Jurkat, Clone E6-1 (cell line): Measurements from ENCODE around the gene CPT2.

Source experiments
- DNase-seq: peaks from one replicate; pipeline ENCODE4 v3.0.0-alpha.2; 2011; ENCODE audit warnings: low read depth, low spot score
- H3K4me3 ChIP-seq: 2 replicates; pipeline ENCODE4 v1.5.1; 2011; ENCODE audit warnings: mild to moderate bottlenecking, low read length, control low read depth, moderate library complexity

The CPT2 gene

DNA sequence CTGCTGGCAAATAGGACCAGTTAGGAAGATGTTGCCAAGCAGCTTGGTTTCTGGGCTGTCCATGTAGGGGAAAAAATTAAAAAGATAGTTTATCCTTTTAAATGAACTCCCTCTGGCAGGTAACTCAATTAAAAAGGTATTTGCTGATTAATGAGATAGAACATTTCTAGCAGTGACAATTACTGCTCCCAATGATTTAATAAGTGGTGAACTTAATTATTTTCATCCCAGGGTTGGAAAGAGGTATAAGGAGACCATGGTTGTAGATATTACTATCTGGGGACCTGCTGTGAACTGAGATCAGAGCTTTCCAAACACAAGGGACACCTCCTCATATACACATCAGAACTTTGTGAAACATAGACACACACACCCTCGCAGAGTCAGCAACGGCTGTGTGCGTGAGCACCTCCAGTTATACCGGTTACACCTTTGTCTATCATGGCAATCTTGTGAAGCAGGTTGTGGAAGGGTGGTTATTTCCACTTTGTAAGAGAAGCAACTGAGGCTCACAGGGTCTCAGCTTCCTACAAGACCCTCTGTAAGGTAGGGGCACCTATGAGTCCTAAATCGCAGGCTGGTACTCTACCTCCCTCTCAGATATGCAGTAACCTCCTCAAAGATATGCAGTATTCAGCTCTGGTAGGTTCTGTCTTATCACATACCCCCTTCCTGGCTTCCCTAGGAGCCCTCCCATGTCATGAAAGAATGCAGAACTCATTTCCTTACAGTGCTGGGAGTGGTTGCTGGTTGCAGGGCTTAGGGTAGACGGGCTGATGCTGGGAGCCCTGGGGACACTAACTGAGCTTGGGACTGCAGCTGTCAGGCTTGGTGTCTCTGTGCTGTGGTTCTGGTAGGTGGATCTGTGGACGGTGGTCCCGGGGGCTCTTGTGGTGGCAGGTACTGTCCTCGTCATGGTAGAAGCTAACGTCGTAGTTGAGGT, 60.2 kb downstream of the CPT2 start:
- no peak overlapping the region for H3K4me3 ChIP-seq
- DNase-seq = no peak

DNA sequence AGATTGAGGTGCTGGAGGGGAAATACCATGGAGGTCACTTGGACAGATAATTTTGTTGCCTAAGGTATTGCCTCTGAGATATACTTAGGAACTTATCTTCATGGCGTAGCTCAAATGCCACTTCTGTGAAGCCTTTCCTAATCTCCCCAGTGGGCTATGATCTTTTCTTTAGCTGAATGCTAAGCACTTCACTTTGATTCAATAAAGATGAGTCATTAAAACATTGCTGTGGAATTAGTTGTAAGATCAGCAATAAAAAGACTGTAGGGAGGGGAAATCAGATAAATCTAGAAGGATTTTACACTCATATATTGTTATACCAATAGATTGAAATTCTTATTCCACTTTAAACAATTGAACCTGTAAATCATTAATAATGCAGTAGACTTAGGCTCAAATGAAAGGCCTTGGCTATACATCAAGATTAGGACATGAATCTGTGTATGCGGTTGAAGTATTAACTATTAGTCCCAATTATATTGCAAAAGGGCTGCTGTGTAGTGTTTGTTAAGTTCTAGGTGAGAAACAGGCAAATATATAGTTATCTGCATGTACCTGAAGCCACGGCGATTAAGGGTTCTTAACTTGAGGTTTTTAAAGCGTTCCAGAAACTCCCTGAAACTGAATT, 60.9 kb downstream of the CPT2 start:
- no peak overlapping the region for H3K4me3 ChIP-seq
- no peak for DNase-seq

DNA sequence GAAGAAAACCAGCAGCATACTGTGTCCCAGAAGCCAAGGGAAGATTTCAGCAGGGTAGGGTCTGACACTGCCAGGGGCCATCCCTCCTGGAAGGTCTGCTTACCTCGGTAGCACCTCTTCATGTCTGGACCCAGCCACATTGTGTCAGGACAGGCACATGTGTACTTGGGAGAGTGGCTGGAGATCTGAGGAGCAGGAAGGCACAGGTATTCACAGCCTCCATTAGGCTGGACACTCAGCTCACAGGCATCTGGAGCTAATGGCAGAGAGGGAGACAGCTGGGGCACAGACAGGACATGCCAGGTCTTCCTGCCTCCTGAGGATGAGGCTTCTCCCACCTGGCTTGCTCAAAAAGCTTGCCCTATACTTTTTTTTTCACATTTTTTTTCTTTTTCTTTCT, 61.6 kb downstream of the CPT2 start:
- no peak for DNase-seq
- no peak overlapping the region for H3K4me3 ChIP-seq

DNA sequence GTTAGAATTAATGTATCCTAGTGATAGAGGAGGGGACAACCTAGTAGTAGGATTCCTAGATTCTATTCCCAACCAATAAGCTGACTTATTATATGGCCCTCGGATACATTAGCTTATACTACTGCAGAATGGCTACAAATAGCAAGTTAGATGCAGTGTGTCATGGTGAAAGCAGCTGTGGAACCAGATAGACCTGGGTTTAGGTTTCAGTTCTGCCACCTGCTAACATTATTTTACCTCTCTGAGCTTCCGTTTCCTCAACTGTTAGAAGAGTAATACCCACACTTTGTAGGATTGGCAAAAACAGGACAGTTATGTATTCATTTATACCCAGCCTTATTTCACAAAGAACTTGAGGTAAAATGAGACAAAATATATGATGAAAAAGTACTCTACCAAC, 63.3 kb downstream of the CPT2 start:
- no peak overlapping the region for H3K4me3 ChIP-seq
- DNase-seq = no peak

DNA sequence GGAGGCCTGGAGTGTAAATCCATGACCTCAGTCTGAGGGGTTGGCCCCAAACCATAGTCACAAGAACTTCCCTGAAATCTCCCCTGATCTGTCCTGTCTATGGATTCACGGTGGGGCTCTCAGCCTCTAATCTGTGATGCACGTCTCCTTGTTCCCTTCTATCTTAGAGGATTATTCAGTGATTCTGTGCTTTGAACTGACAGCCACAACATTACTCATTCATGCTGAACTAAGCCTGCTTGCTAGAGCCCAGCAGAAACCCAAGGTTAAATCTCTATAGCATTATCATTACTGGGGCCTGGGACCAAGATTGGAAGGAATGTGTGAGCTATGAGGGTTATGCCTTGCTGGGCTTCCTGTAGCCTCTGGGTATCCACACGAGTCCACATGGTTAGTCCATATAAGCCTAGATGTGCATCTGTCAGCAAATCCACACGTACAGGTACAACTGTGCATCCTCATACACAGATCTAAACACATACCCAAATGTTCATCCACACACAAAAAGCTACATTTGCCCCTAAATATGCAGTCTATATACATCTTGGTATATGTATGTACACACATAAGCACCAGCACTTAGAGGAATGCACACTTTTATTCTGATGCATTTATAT, 64.1 kb downstream of the CPT2 start:
- no peak for DNase-seq
- no peak overlapping the region for H3K4me3 ChIP-seq

DNA sequence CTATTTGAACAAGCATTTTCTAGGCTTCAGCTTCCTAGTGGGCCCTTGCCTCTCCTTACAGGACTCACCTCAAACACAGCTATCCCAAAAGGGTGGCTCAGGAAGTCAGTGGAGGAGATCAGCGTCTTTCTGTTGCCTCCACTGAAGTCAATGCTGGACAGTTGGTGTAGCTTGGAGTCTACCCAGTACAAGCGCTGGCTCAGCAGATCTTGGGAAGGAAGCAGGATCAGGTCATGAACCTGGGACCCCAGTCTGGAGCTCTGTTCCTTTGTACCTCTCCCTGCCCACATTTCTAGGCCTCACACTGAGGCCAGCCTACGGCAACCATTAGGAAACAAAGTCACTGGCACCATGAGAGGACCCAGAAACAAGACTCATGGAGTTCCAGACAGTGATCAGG, 65.4 kb downstream of the CPT2 start:
- H3K4me3 ChIP-seq = no peak overlapping the region
- DNase-seq = no peak
